SJSA1 (cell line): ENCODE data around the gene MRLN. TPM values are rescaled to one million over a fixed set of nuclear protein-coding genes. Genes with fewer than 3 reads are reported as not detected.
"Not testable (repeated sequence)": the region's sequence is repeated elsewhere in the genome, so short reads cannot be mapped to it uniquely, and the experiment has no call there.

Experiments used
- DNase-seq, 2 experiments: peaks; one replicate each; pipeline ENCODE4 v3.0.0-alpha.2; 2015 to 2020; ENCODE audit warnings: low spot score in 2 of 2, low read depth in 1 of 2
- H3K27ac ChIP-seq: fragments of 250-450 bp; sonication (Bioruptor Pico); 2 replicates; pipeline ENCODE4 v1.5.1; 2020; ENCODE audit warnings: mild to moderate bottlenecking, moderate library complexity
- H3K27me3 ChIP-seq: fragments of 250-450 bp; sonication (Bioruptor Pico); replicated peaks from 2 replicates; pipeline ENCODE4 v1.5.1; 2020; ENCODE audit warnings: mild to moderate bottlenecking, moderate library complexity
- H3K36me3 ChIP-seq: fragments of 250-450 bp; sonication (Bioruptor Pico); 2 replicates; pipeline ENCODE4 v1.5.1; 2020; ENCODE audit warnings: mild to moderate bottlenecking
- H3K4me1 ChIP-seq: fragments of 250-450 bp; sonication (Bioruptor Pico); replicated peaks from 2 replicates; pipeline ENCODE4 v1.6.1; 2021; ENCODE audit warnings: mild to moderate bottlenecking
- H3K4me3 ChIP-seq: fragments of 250-450 bp; sonication (Bioruptor Pico); 2 replicates; pipeline ENCODE4 v1.5.1; 2020; ENCODE audit warnings: mild to moderate bottlenecking
- H3K9me3 ChIP-seq: fragments of 250-450 bp; sonication (Bioruptor Pico); replicated peaks from 2 replicates; pipeline ENCODE4 v1.5.1; 2020; ENCODE audit warnings: mild to moderate bottlenecking
- total RNA-seq: library from RNA; depleted of rRNA; stranded (reverse); fragments of >200 nt; shearing (Covaris generic); gene quantifications from 2 replicates; pipeline ENCODE4 v1.2.3, GENCODE V29; 2014

The MRLN gene
- total RNA-seq, 1 experiment from 2014 or later: not detected

DNA sequence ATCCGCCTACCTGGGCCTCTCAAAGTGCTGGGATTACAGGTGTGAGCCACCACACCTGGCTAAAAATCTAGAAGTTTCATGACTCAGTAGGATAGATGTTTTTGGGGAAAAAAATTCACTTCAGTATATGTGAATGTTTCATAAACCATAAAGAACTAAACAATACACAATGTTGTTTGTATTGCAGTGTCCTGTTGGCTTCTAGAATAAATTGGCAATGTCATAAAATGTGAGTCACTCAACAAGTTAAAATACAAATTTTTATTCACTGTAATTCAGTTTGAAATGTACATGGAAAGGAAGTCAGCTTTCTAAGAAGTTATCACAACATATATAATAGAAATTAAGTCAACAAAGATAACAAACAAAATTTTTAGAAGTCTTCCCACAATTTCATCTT is 16.5 kb downstream of the MRLN start:
- no peak overlapping the region for H3K4me3 ChIP-seq
- H3K27ac ChIP-seq: no peak overlapping the region
- H3K4me1 ChIP-seq: peaks cover 3% of the 10 kb centered on the region; the same call in 1 of the 2 replicates
- H3K9me3 ChIP-seq: no peaks in the 10 kb centered on the region
- H3K27me3 ChIP-seq: 0 out of 2 replicates have a peak, but pooled peaks cover 4% of the 10 kb centered on the region
- H3K36me3 ChIP-seq: no peaks in the 10 kb centered on the region
- DNase-seq: no peak

- no peak overlapping the region for H3K4me3 ChIP-seq
- H3K27ac ChIP-seq: no peak overlapping the region
- DNase-seq: no peak
Measured at GRCh38 chr10:59735296-59735695, 18.0 kb downstream of the MRLN start.

GRCh38 chr10:59734014-59734462 is 19.2 kb downstream of the MRLN start:
- Histone ChIP-seq H3K4me3 (no peak overlapping the region), H3K4me1 (no peaks in the 10 kb centered on the region), H3K9me3 (no peaks in the 10 kb centered on the region), H3K27me3 (0 out of 2 replicates have a peak, but pooled peaks cover 4% of the 10 kb centered on the region), H3K36me3 (no peaks in the 10 kb centered on the region), H3K27ac (no peak overlapping the region)
- no peak for DNase-seq

More at GRCh38 chr10:59735296-59735695, 18.0 kb downstream of the MRLN start:
- Histone ChIP-seq H3K4me1 (peaks cover 3% of the 10 kb centered on the region; the same call in 1 of the 2 replicates), H3K36me3 (no peaks in the 10 kb centered on the region), H3K27me3 (0 out of 2 replicates have a peak, but pooled peaks cover 4% of the 10 kb centered on the region), H3K9me3 (no peaks in the 10 kb centered on the region)

DNA sequence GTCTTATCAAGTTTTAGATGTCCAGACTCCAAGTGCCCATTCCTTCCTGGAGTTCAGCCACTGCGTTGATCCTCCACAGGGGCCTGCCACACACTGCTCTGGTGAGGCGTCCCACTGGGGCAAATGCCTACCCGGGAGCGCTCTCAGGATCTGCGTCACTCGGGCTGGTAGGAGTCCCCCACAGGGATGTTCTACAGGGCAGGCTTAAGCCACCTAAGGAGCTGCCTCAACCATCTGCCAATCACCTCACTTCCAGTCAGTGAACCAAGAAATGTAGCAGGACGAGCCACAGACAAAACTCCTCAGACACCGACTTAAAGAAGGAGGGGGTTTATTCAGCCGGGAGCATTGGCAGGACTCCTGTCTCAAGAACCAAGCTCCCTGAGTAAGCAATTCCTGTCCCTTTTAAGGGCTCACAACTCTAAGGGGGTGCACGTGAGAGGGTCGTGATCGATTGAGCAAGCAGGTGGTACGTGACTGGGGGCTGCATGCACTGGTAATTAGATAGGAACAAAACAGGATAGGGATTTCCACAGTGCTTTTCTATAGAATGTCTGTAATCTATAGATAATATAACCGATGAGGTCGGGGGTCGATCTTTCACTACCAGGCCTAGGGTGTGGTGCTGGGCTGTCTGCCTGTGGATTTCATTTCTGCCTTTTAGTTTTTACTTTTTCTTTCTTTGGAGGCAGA is 19.8 kb downstream of the MRLN start:
- not testable (repeated sequence) for H3K4me3 ChIP-seq, H3K9me3 ChIP-seq, H3K27me3 ChIP-seq, H3K36me3 ChIP-seq, H3K4me1 ChIP-seq, DNase-seq, H3K27ac ChIP-seq

DNA sequence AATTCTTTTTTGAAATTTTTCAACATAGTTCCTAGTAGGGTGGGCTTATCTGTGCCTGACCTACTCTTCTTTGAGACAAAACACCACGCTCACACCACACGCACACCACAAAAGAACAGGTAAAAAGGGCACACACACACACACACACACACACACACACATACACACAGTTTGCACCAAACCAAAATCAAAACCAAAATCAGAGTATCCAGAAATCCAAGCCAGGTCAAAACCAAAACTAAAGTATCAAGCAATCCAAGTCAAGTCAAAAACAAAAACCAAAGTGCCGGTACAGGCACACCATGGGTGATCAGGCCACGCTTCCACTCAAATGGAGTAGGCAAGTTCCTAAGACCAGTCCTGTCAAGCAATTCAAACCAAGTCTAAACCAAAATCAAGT is 20.4 kb downstream of the MRLN start:
- H3K9me3 ChIP-seq, H3K27me3 ChIP-seq, H3K36me3 ChIP-seq, H3K4me1 ChIP-seq, DNase-seq, H3K27ac ChIP-seq, H3K4me3 ChIP-seq: not testable (repeated sequence)

DNA sequence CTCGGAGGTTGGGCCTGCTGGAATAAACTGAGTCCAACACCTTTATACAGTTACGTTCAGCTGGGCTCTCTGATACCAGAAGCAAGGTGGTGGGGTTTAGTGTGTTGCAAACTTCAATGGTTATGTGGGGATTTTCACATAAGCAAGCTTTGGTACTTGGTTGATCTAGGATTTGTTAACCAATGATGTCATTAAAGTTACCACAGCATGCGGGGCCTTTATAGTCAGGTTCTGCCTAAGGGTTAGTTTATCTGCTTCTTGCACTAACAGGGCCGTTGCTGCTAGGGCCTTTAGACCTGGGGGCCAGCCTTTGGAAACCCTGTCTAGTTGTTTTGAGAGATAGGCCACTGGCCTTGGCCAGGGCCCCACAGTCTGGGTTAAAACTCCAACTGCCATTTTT is 24.1 kb downstream of the MRLN start:
- H3K4me3 ChIP-seq, H3K9me3 ChIP-seq, H3K4me1 ChIP-seq, DNase-seq, H3K36me3 ChIP-seq, H3K27me3 ChIP-seq, H3K27ac ChIP-seq: not testable (repeated sequence)

- no peaks in the 10 kb centered on the region for H3K36me3 ChIP-seq
- no peak overlapping the region for H3K27ac ChIP-seq
- no peaks in the 10 kb centered on the region for H3K4me1 ChIP-seq
- H3K9me3 ChIP-seq: no peaks in the 10 kb centered on the region
- DNase-seq: no peak
- no peaks in the 10 kb centered on the region for H3K27me3 ChIP-seq
- H3K4me3 ChIP-seq: no peak overlapping the region
Measured at GRCh38 chr10:59724098-59724938, 28.9 kb downstream of the MRLN start.

DNA sequence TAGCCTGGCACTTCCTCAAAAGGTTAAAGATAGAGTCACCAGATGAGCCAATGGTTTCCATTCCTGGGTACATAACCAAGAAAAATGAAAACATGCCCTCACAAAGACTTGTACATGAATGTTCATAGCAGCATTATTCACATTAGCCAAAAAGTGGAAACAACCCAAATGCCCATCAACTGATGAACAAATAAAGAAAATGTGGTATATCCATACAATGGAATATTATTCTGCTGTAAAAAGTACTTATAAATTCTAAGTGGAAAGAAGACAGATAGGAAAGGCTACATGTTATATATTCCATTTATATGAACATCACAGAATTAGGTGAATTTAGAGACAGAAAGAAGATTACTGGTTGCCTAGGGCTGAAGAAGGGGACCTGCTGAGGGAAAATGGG is 32.9 kb downstream of the MRLN start:
- Histone ChIP-seq H3K9me3 (no peaks in the 10 kb centered on the region), H3K27ac (no peak overlapping the region), H3K36me3 (no peaks in the 10 kb centered on the region), H3K4me3 (no peak overlapping the region), H3K4me1 (no peaks in the 10 kb centered on the region), H3K27me3 (0 out of 2 replicates have a peak, but pooled peaks cover 3% of the 10 kb centered on the region)
- no peak for DNase-seq

DNA sequence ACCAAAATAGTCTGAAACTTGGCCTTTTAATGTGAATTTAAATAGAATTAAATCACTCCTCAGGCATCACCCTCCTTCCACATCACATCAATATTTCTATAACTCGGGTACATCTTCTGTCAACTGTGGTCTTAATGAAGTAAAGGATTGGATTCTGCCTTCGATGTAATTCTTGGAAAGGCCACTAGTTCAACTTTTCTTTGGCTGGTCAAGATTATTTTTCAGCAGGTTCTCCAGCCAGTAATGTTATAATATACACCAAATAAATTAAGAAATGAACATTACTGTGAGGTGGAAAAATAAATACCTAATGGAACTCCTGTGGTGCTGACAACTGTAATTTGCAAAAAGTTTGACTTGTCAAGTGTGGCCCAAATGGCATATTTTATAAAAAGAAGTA is 33.9 kb downstream of the MRLN start:
- H3K4me3 ChIP-seq: no peak overlapping the region
- H3K4me1 ChIP-seq: no peaks in the 10 kb centered on the region
- H3K9me3 ChIP-seq: no peaks in the 10 kb centered on the region
- no peak overlapping the region for H3K27ac ChIP-seq
- no peaks in the 10 kb centered on the region for H3K36me3 ChIP-seq
- H3K27me3 ChIP-seq: peaks cover 3% of the 10 kb centered on the region; the same call in 1 of the 2 replicates
- no peak for DNase-seq

DNA sequence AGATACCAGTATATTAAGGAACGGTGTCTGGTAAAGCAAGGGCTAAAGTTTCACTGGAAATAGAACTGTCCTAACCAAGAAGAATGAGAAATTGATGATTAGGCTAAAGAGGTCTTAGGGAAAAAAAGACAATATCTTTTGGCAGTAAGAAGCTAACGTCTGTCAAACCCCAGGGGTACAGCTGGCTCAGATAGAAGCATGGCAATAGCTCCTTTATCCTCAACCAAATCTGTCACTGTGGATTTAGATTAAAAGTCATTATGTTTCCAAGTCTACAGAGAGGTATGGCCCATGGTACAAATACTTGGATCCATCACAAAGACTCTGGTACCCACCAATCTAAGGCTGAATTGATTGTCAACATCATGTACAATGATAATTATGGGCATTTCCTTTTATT is 35.0 kb downstream of the MRLN start:
- H3K27me3 ChIP-seq: peaks cover 9% of the 10 kb centered on the region; the same call in 1 of the 2 replicates
- H3K27ac ChIP-seq: no peak overlapping the region
- H3K9me3 ChIP-seq: no peaks in the 10 kb centered on the region
- no peak for DNase-seq
- H3K4me1 ChIP-seq: no peaks in the 10 kb centered on the region
- no peak overlapping the region for H3K4me3 ChIP-seq
- H3K36me3 ChIP-seq: no peaks in the 10 kb centered on the region

GRCh38 chr10:59713196-59713821 is 39.9 kb downstream of the MRLN start:
- H3K27me3 ChIP-seq: peaks cover 48% of the 10 kb centered on the region
- no peak for DNase-seq

GRCh38 chr10:59711871-59712494 is 41.3 kb downstream of the MRLN start:
- H3K27me3 ChIP-seq: peaks cover 53% of the 10 kb centered on the region

More at GRCh38 chr10:59713196-59713821, 39.9 kb downstream of the MRLN start:
- Histone ChIP-seq H3K9me3 (no peaks in the 10 kb centered on the region), H3K4me3 (no peak overlapping the region), H3K4me1 (peaks cover 18% of the 10 kb centered on the region), H3K36me3 (no peaks in the 10 kb centered on the region), H3K27ac (no peak overlapping the region)

GRCh38 chr10:59709395-59710125 is 43.7 kb downstream of the MRLN start, which contains the start of gene SLC16A9:
Gene SLC16A9, minus strand, starts transcription at chr10:59709850. Its CDS starts 25,559 bp downstream, at chr10:59684291.
- Histone ChIP-seq H3K36me3 (no peaks in the 10 kb centered on the region), H3K4me1 (peaks cover 18% of the 10 kb centered on the region), H3K9me3 (no peaks in the 10 kb centered on the region), H3K4me3 (peak within 1 kb of the TSS; percentile 41), H3K27me3 (peaks cover 58% of the 10 kb centered on the region), H3K27ac (no peak within 1 kb of the TSS)
- DNase-seq: peak; percentile 40 to 54

More at GRCh38 chr10:59711871-59712494, 41.3 kb downstream of the MRLN start:
- H3K4me1 ChIP-seq: peaks cover 18% of the 10 kb centered on the region
- H3K4me3 ChIP-seq: no peak overlapping the region
- H3K27ac ChIP-seq: no peak overlapping the region
- no peaks in the 10 kb centered on the region for H3K36me3 ChIP-seq
- no peak for DNase-seq
- no peaks in the 10 kb centered on the region for H3K9me3 ChIP-seq
